Measurements from ENCODE around the gene MEGF11. TPM values are rescaled to one million over a fixed set of nuclear protein-coding genes. Genes with fewer than 3 reads are reported as not detected.

The MEGF11 gene
- polyA plus RNA-seq, 2 of the 4 experiments (the other 2 are of a cell fraction): 0.25 to 0.31 TPM

GRCh38 chr15:66109826-66110225, 143.7 kb downstream of the MEGF11 start:
- Histone ChIP-seq H3K27ac (no peak overlapping the region), H3K9me3 (no peaks in the 10 kb centered on the region), H3K4me3 (no peak overlapping the region), H3K4me1 (no peaks in the 10 kb centered on the region), H3K4me2 (no peak overlapping the region)
- FAIRE-seq (no peak), DNase-seq (ENCODE audit: low read depth in 1 of 2, low spot score in 1 of 2) (no peak), ATAC-seq (no peak)
- ChIA-PET CTCF (interaction anchor here (1.0 to 1.3 kb wide), 2 partner anchors 12 to 129 kb away, joined by 3 to 4 read pairs; no protein-coding TSS in a partner anchor), POLR2A (no interaction called here)
- TF ChIP-seq SMC3 (IDR thresholded peaks at IDR 0.05) (no peak), CBX2 (IDR thresholded peaks at IDR 0.05; ENCODE audit: borderline replicate concordance, low read depth) (no peak), EHMT2 (IDR thresholded peaks at IDR 0.05; ENCODE audit: low read depth) (no peak), MAZ (IDR thresholded peaks at IDR 0.05; ENCODE audit: borderline replicate concordance, low read depth, low read length) (no peak), RARB (CRISPR knock-in tag; IDR thresholded peaks at IDR 0.05) (no peak), JUNB (IDR thresholded peaks at IDR 0.05) (no peak), FOSL2 (IDR thresholded peaks at IDR 0.05) (no peak), FOSL2 (CRISPR knock-in tag; IDR thresholded peaks at IDR 0.05) (no peak)
- 60% methylated on average over 5 of the region's 5 CpGs for WGBS (ENCODE audit: missing lambda C conversion rate)

DNA sequence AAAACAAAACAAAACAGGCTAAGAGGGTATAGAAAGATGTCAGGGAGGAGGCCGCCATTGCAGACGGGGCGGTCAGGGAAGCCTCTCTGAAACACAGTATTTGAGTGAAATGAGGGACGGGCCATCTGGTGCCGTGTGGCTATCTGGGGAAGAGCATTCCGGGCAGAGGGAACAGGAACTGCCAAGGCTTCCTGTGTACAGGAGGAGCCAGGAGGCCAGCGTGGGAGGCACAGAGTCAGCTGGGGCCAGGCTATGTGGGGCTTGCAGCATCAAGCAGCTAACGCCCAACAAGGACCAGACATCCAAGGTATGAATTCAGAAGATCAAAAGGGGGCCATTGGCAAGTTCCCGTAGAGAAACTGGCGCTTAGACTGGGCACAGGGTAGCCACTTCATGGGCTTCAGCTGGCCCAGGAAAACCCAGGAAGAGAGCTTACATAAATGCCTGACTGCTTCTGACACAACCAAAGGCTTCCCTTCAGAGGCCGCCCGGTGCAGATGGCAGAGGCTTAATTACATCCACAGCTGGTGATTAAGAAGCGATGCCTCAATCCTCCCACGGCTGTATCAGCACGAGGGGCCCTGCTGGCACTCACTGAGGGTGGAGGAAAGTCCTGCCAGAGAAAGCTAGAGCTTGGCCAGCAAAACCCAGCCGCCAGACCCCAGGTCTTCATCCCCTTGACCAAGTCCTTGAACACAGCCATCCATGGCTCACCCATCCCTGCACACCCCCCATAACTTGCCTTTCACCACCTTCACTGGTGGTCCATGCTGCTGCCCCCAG, 144.9 kb downstream of the MEGF11 start:
- FAIRE-seq: no peak
- no peak for DNase-seq (ENCODE audit: low read depth in 1 of 2, low spot score in 1 of 2)
- 50% methylated on average over 16 of the region's 16 CpGs for WGBS (ENCODE audit: missing lambda C conversion rate)
- TF ChIP-seq ZC3H11A (IDR thresholded peaks at IDR 0.05) (no peak), EHF (CRISPR knock-in tag; IDR thresholded peaks at IDR 0.05) (no peak), TP53 (CRISPR knock-in tag; IDR thresholded peaks at IDR 0.05) (no peak), HDAC2 (IDR thresholded peaks at IDR 0.05) (no peak), KDM5A (IDR thresholded peaks at IDR 0.05) (no peak), MAZ (IDR thresholded peaks at IDR 0.05; ENCODE audit: borderline replicate concordance, low read depth, low read length) (no peak), CHD2 (IDR thresholded peaks at IDR 0.05; ENCODE audit: low read length, partially characterized antibody) (no peak), ATOH8 (CRISPR knock-in tag; IDR thresholded peaks at IDR 0.05; ENCODE audit: low read depth) (no peak), RCOR1 (IDR thresholded peaks at IDR 0.05; ENCODE audit: low read depth, low read length) (no peak), TFCP2L1 (CRISPR knock-in tag; IDR thresholded peaks at IDR 0.05) (no peak), MYC (IDR thresholded peaks at IDR 0.05; ENCODE audit: borderline replicate concordance, low read length) (no peak), MAX (IDR thresholded peaks at IDR 0.05) (no peak), ZNF302 (CRISPR knock-in tag; IDR thresholded peaks at IDR 0.05) (no peak), CEBPB (IDR thresholded peaks at IDR 0.05) (no peak), RFX5 (IDR thresholded peaks at IDR 0.05) (no peak), SMC3 (IDR thresholded peaks at IDR 0.05) (no peak)
- TF ChIP-seq, protein P1, sequence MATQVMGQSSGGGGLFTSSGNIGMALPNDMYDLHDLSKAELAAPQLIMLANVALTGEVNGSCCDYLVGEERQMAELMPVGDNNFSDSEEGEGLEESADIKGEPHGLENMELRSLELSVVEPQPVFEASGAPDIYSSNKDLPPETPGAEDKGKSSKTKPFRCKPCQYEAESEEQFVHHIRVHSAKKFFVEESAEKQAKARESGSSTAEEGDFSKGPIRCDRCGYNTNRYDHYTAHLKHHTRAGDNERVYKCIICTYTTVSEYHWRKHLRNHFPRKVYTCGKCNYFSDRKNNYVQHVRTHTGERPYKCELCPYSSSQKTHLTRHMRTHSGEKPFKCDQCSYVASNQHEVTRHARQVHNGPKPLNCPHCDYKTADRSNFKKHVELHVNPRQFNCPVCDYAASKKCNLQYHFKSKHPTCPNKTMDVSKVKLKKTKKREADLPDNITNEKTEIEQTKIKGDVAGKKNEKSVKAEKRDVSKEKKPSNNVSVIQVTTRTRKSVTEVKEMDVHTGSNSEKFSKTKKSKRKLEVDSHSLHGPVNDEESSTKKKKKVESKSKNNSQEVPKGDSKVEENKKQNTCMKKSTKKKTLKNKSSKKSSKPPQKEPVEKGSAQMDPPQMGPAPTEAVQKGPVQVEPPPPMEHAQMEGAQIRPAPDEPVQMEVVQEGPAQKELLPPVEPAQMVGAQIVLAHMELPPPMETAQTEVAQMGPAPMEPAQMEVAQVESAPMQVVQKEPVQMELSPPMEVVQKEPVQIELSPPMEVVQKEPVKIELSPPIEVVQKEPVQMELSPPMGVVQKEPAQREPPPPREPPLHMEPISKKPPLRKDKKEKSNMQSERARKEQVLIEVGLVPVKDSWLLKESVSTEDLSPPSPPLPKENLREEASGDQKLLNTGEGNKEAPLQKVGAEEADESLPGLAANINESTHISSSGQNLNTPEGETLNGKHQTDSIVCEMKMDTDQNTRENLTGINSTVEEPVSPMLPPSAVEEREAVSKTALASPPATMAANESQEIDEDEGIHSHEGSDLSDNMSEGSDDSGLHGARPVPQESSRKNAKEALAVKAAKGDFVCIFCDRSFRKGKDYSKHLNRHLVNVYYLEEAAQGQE (IDR thresholded peaks at IDR 0.05): no peak
- H3K9me3 ChIP-seq: no peaks in the 10 kb centered on the region
- no peaks in the 10 kb centered on the region for H3K4me1 ChIP-seq
- no peak overlapping the region for H3K4me2 ChIP-seq
- CTCF ChIA-PET: interaction anchor here (0.8 to 1.3 kb wide), 3 partner anchors 11 to 128 kb away, joined by 3 to 4 read pairs (median 4); no protein-coding TSS in a partner anchor
- H3K4me3 ChIP-seq: no peak overlapping the region
- POLR2A ChIA-PET: no interaction called here
- ATAC-seq: peak in 1 of 2 experiments; percentile 42; a peak in 3 of 6 replicates
- H3K27ac ChIP-seq: no peak overlapping the region
